HG02885 (cell line): ENCODE measurements around the gene DHRS7B.
"Not testable (repeated sequence)": the region's sequence is repeated elsewhere in the genome, so short reads cannot be mapped to it uniquely, and the experiment has no call there.

Source experiments
- ATAC-seq: cut with Tn5 transposase; IDR thresholded peaks from one replicate; pipeline ENCODE4 v1.9.1; 2021; ENCODE audit warnings: mild to moderate bottlenecking; ENCODE audit not compliant: unreplicated experiment, poor library complexity

Gene DHRS7B

DNA sequence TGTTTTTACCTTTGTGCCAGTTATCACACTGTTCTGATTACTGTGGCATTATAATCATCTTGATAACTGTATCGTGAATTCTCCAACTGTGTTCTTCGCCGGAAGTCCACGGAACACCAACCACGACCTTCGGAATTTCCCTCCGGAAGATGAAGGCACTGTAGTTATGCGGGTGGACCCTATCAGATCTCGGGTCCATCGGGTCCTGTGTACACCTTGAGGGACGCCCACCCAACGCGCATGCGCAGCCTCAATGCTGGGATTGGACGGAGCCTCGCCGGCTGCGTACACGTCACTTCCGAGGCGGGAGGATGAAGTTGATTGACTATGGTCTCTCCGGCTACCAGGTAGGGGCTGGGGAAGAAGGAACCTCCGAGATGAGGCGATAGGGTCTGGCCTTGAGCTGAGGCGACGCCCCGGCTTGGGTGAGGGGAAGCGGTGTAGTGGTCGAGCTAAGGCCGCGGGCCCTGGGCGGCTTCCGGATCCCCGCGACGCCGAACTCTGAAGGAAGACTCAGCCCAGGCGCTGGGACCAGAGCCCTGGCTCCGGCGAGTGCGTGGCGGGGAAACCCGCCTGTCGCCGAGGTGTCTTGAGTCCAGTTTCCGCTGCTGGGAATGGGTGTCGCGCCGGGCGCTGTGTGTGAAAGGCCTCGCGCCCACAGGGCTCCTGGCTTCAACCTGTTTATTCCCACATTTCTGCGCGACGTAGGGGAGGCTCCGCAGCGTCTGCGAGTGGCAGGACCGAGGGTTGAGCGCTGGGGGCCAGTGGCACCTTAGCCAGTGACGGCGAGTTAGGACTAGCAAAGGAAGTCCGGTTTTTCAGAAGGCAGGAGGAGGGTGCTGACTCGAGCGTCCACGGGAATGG lies at the start of gene DHRS7B:
TSS of gene DHRS7B (plus strand) at position 320 of the 864 bp plus-strand sequence. CDS start at position 328, 8 bp downstream.
- peak; percentile 95 for ATAC-seq

DNA sequence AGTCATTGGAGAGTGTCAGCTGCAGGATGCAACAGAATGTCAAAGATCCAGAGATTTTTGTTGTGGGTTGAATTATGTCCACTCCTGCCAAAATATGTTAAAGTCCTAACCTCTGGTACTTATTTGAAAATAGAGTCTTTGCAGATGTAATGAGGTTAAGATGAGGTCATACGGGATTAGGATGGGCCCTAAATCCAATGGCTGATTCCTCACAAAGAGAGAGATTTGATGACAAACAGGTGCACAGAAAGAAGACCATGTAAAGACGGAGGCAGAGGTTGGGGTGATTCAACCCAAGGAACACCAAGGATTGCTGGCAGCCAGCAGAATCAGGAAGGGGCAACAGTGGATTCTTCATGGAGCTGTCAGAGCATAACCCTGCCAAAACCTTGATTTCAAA lies 49.5 kb upstream of the DHRS7B start:
- ATAC-seq: no peak

DNA sequence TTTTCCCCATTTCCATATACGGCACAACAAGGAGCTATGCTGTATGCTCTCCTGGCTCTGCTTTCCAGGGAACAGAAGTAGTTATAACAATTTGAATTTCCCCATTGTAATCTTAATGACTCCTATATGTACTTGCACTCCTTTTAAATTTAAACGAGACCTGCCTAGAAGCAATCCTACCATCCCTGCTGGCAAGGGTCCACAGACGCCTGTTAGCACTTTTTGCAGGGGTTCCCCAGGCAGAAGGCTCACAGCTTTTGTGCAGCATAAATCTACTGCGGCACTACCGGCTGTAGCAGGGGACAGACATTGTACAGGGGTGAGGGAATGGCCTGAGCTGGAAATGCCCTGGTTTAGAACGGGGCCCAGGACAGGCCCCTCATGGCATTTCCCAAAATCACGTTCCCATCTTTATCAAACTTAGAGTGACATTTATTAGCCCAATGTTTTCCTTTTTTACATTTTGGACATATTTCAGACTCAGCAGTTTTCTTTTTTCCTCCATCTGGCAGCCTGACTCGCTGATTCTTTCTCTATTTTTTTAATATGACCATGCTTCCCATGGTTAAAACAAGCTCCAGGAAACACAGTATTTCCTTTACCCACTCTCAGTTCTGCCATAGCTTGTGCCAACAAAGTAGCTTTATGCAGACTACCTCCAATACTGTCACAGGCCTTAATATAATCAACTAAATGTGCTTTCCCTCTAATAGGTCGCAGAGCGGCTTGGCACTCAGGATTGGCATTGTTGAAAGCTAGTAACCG lies 48.6 kb upstream of the DHRS7B start:
- ATAC-seq: no peak

- no peak for ATAC-seq
Measured at GRCh38 chr17:21079196-21079595, 47.6 kb upstream of the DHRS7B start.

- ATAC-seq: no peak
Measured at GRCh38 chr17:21082001-21082436, 44.7 kb upstream of the DHRS7B start.

- ATAC-seq: not testable (repeated sequence)
Measured at GRCh38 chr17:21085280-21085679, 41.5 kb upstream of the DHRS7B start.

DNA sequence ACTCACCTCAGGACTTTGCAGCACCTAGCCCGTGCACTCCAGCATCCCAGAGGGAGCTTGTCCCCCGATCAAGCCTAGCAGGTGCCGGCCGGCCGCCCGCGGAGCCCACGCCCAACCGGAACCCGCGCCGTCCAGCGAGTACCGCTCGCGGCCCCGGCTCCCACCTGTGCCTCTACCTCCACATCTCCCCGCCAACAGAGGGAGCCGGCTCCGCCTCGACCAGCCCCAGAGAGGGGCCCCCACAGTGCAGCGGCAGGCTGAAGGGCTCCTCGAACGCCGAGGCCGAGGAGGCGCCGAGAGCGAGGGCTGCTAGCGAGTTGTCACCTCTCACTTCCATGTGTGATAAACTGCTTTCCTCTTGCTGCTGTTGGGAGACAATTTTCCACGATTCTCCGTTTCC lies 41.1 kb upstream of the DHRS7B start:
- ATAC-seq: no peak

DNA sequence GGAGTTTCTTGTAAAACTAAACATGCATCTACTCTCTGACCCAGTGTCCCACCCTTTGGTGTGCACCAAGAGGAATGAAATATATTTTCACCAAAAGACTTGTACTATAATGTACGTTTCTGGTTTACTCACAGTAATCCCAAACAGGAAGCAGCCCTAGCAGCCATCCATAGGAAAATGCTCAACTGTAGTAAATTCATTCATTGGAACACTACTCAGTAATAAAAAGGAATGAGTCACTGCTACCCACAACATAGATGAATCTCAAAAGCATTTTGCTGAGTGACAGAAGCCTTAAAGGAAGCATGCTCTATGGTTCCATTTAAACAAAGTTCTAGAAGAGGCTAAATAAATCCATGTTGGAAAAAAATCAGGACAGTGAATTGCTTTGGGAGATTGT lies 37.6 kb upstream of the DHRS7B start:
- no peak for ATAC-seq

DNA sequence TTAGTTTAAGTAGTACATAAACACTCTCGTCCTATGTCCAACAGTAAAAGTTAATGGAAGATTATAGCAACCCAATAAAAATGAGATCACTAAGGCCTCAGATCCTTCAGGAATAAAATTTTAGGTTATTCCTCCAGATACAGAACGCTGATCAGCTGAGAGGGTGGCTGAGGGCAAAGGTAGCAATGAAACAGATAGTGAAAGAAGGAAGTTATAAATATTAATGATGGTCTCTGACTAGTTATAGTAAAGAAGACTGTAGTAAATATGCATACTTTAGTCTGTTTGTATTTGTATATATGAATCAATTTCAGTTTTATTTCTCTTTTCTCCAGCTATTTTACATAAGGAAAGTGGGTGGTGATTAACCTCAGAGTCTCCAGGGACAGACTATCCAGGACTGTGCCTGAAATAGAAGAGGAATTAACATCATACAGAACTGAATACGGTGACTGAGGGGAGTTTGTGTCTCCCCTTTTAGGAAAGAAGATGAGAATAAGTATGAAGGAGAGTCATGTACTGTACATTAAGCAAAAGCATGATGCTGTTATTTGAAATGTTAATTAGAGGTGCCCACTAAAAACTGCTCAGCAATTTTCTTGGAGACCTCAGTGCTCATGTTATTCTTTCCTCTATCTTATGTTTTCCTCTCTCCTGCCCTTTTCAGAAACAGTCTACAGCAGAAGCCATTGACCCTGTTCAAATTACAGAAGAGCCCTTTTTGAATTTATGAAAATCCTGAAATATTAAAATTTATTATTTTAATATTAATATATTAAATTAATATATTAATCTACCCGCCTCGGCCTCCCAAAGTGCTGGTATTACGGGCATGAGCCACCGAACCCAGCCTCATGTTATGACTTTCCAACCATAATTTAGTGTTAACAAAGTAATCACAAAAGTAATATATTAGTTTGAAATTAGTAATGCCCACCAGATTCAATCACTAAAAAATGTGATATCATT lies 36.5 kb upstream of the DHRS7B start:
- no peak for ATAC-seq

DNA sequence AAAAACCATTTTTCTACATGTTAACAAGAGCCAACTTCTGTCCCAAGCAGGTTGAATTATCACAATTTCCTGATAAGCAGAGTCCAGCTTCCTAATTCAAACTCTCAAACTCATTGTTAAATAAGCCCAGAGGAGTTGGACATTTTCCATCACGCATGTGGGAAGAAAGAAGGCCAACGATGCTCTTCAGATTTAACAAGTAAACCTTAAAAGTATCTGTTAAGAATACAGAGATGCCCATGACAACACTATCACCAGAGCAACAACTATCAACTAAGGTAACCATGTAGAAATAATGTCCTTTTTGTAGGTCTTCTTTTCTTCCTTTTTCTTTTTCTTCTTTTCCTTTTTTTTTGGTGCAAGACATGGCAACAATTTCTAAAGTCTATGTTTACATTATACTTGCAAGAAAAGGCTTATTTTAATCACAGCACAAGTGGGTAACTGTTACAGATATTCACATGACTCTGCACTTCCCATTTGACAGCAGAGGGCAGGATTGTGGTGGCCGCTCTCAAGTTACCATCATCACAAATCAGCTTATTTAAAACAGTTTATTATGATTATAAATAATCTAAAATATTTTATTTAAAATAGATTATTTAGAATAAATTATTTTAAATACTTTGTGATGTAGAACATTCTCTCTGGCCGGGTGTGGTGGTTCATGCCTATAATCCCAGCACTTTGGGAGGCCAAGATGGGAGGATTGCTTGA lies 35.7 kb upstream of the DHRS7B start:
- ATAC-seq: no peak

- no peak for ATAC-seq
Measured at GRCh38 chr17:21094298-21094704, 32.5 kb upstream of the DHRS7B start.

DNA sequence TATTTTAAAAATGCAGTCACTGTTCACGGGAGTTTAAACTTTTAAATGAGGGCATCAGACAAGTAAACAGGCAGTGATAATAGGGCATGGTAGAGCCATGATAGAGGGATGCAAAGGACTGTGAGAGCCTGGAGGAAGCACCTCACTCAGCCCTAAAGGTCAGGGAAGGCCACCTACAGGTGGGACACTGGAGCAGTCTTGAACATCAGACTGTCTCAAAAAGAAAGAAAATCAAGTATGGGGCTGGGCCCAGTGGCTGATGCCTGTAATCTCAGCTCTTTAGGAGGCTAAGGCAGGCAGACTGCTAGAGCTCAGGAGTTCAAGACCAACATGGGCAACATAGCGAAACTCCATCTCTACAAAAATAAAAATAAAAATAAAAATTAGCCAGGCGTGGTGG lies 31.0 kb upstream of the DHRS7B start:
- no peak for ATAC-seq

GRCh38 chr17:21096874-21097273 lies 29.9 kb upstream of the DHRS7B start:
- ATAC-seq: no peak

- ATAC-seq: peak; percentile 95
Measured at GRCh38 chr17:21098934-21099689, 27.7 kb upstream of the DHRS7B start.

GRCh38 chr17:21100636-21101035 lies 26.1 kb upstream of the DHRS7B start:
- ATAC-seq: no peak

DNA sequence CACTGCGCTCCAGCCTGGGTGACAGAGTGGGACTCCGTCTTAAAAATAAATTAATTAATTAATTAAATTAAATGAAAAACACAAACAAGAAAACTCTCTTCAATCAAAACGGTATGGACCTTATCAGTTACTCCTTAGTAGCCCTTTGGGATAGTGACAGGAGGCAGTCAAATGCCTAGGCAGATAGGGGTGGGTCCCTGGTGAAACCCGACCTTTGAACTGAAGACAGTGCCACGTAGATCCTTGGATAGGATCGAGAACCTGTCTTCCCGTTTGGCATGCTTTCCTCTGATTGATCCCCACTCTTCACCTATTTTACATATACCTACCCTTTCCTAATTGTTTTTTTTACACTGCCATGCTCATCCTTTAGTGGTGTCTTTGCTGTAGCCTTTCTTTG lies 22.2 kb upstream of the DHRS7B start:
- ATAC-seq: no peak

DNA sequence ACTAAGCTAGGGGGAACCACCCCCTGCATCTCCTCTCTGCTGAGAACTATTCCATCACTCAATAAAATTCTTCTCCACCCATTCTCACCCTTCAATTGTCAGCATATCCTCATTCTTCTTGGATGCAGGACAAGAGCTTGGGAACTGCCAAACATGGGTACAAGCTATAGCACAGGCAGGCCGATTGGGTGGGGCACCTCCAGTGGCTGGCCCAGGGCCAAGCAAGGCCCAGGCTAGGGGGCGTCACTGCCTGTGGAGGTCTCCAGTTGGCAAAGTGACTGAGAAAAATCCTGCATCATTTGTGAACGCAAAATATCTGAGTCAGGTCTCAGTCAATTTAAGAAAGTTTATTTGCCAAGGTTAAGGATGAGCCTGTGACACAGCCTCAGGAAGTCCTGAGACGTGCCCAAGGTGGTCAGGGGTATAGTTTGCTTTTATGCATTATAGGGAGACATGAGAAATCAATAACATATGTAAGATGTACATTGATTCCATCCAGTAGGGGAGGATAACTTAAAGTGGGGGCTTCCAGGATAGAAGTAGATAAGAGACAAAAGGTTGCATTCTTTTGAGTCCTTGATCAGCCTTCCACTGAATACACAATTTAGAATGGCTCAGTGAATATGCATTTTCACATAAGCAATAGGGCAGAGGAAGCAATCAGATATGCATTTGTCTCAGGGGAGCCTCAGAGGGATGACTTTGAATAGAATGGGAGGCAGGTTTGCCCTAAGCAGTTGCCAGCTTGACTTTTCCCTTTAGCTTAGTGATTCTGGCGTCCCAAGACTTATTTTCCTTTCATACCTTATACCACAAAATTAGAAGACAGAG lies 21.5 kb upstream of the DHRS7B start:
- ATAC-seq: no peak

- no peak for ATAC-seq
Measured at GRCh38 chr17:21106316-21106715, 20.4 kb upstream of the DHRS7B start.
